Effector memory CD8-positive, alpha-beta T cell (primary cell): ENCODE measurements around the gene PSMB3.
A peak's percentile ranks its signal among the peaks of the same experiment; 100 is the strongest.

Experiments used
- ATAC-seq: fragments of 150-1000 bp; cut with Tn5 transposase; replicated peaks from 2 replicates; pipeline ENCODE4 v1.10.0; 2021; ENCODE audit warnings: mild to moderate bottlenecking, moderate library complexity
- DNase-seq, 3 experiments: peaks; one replicate each; pipeline ENCODE4 v3.0.0; 2021
- H3K27ac Mint-ChIP-seq, 2 donors: one replicate each; pipeline ENCODE4 v1.8.0; 2022; ENCODE audit warnings: mild to moderate bottlenecking in 2 of 2, mixed read lengths in 2 of 2, moderate library complexity in 2 of 2
- H3K27me3 Mint-ChIP-seq, 2 donors: one replicate each; pipeline ENCODE4 v1.8.0; 2022; ENCODE audit warnings: mixed read lengths in 2 of 2
- H3K36me3 Mint-ChIP-seq: one replicate; pipeline ENCODE4 v1.8.0; 2022; ENCODE audit warnings: mild to moderate bottlenecking, moderate library complexity, mixed read lengths; ENCODE audit not compliant: insufficient read depth
- H3K4me1 Mint-ChIP-seq, 2 donors: one replicate each; pipeline ENCODE4 v1.8.0; 2022; ENCODE audit warnings: low read depth in 2 of 2, mixed read lengths in 2 of 2
- H3K4me3 Mint-ChIP-seq, 2 donors: one replicate each; pipeline ENCODE4 v1.8.0; 2022; ENCODE audit warnings: mild to moderate bottlenecking in 2 of 2, mixed read lengths in 2 of 2, moderate library complexity in 2 of 2
- H3K9me3 Mint-ChIP-seq, 2 donors: one replicate each; pipeline ENCODE4 v1.8.0; 2022; ENCODE audit warnings: mixed read lengths in 2 of 2

PSMB3 gene

GRCh38 chr17:38733982-38734973 lies 18.3 kb upstream of the PSMB3 start:
- no peak overlapping the region for H3K4me3 Mint-ChIP-seq
- H3K36me3 Mint-ChIP-seq: peaks cover 13% of the 10 kb centered on the region
- H3K27ac Mint-ChIP-seq: peak overlapping the region; percentile 66 to 98
- DNase-seq (no peak), ATAC-seq (no peak)
- H3K4me1 Mint-ChIP-seq: peaks cover 41 to 48% of the 10 kb centered on the region in 2 donors
- no peaks in the 10 kb centered on the region for H3K9me3 Mint-ChIP-seq
- peaks cover 0 to 11% of the 10 kb centered on the region in 2 donors for H3K27me3 Mint-ChIP-seq

GRCh38 chr17:38735161-38735997 lies 17.2 kb upstream of the PSMB3 start:
- Mint-ChIP-seq H3K4me1 (peaks cover 38 to 44% of the 10 kb centered on the region in 2 donors), H3K9me3 (no peaks in the 10 kb centered on the region), H3K27me3 (peaks cover 0 to 21% of the 10 kb centered on the region in 2 donors), H3K27ac (peak overlapping the region in 1 of 2 donors; percentile 62), H3K36me3 (peaks cover 13% of the 10 kb centered on the region), H3K4me3 (no peak overlapping the region)
- DNase-seq (peak; percentile 69 to 73 (median 72)), ATAC-seq (peak; percentile 42)

GRCh38 chr17:38738007-38738662 lies 14.4 kb upstream of the PSMB3 start:
- Mint-ChIP-seq H3K4me1 (peaks cover 15 to 19% of the 10 kb centered on the region in 2 donors), H3K27ac (no peak overlapping the region), H3K27me3 (peaks cover 5 to 49% of the 10 kb centered on the region in 2 donors), H3K4me3 (no peak overlapping the region), H3K36me3 (peaks cover 11% of the 10 kb centered on the region), H3K9me3 (no peaks in the 10 kb centered on the region)
- no peak for DNase-seq
- no peak for ATAC-seq

GRCh38 chr17:38738686-38739085 lies 13.9 kb upstream of the PSMB3 start:
- Mint-ChIP-seq H3K27ac (no peak overlapping the region), H3K9me3 (no peaks in the 10 kb centered on the region), H3K36me3 (peaks cover 11% of the 10 kb centered on the region), H3K4me1 (peaks cover 9 to 18% of the 10 kb centered on the region in 2 donors), H3K27me3 (peaks cover 10 to 54% of the 10 kb centered on the region in 2 donors), H3K4me3 (no peak overlapping the region)
- DNase-seq (no peak), ATAC-seq (no peak)

- Mint-ChIP-seq H3K9me3 (no peaks in the 10 kb centered on the region), H3K27ac (no peak overlapping the region), H3K36me3 (peaks cover 11% of the 10 kb centered on the region), H3K4me1 (peaks cover 6 to 15% of the 10 kb centered on the region in 2 donors), H3K4me3 (no peak overlapping the region), H3K27me3 (peaks cover 16 to 61% of the 10 kb centered on the region in 2 donors)
- ATAC-seq (no peak), DNase-seq (no peak)
Measured at GRCh38 chr17:38739305-38739704, 13.2 kb upstream of the PSMB3 start.

GRCh38 chr17:38740044-38740443 lies 12.5 kb upstream of the PSMB3 start:
- peaks cover 7% of the 10 kb centered on the region for H3K36me3 Mint-ChIP-seq
- no peak for ATAC-seq
- H3K4me3 Mint-ChIP-seq: no peak overlapping the region
- peaks cover 24 to 68% of the 10 kb centered on the region in 2 donors for H3K27me3 Mint-ChIP-seq
- H3K9me3 Mint-ChIP-seq: no peaks in the 10 kb centered on the region
- DNase-seq: no peak
- H3K27ac Mint-ChIP-seq: no peak overlapping the region
- peaks cover 3 to 9% of the 10 kb centered on the region in 2 donors for H3K4me1 Mint-ChIP-seq

- Mint-ChIP-seq H3K27ac (no peak overlapping the region), H3K36me3 (peaks cover 7% of the 10 kb centered on the region), H3K4me1 (peaks cover 0 to 4% of the 10 kb centered on the region in 2 donors), H3K4me3 (no peak overlapping the region), H3K9me3 (no peaks in the 10 kb centered on the region), H3K27me3 (peaks cover 27 to 76% of the 10 kb centered on the region in 2 donors)
- DNase-seq (no peak), ATAC-seq (no peak)
Measured at GRCh38 chr17:38740806-38741205, 11.7 kb upstream of the PSMB3 start.

GRCh38 chr17:38741461-38741860 lies 11.1 kb upstream of the PSMB3 start:
- ATAC-seq: no peak
- Mint-ChIP-seq H3K4me1 (peaks cover 2 to 7% of the 10 kb centered on the region in 2 donors), H3K9me3 (no peaks in the 10 kb centered on the region), H3K27ac (no peak overlapping the region), H3K27me3 (peaks cover 34 to 82% of the 10 kb centered on the region in 2 donors), H3K36me3 (peaks cover 7% of the 10 kb centered on the region), H3K4me3 (no peak overlapping the region)
- DNase-seq: no peak

GRCh38 chr17:38741921-38742410 lies 10.6 kb upstream of the PSMB3 start:
- peaks cover 7% of the 10 kb centered on the region for H3K36me3 Mint-ChIP-seq

GRCh38 chr17:38742411-38743308 lies 9.9 kb upstream of the PSMB3 start:
- Mint-ChIP-seq H3K36me3 (peaks cover 7% of the 10 kb centered on the region), H3K4me1 (peaks cover 5 to 14% of the 10 kb centered on the region in 2 donors), H3K27ac (no peak overlapping the region), H3K4me3 (no peak overlapping the region), H3K9me3 (no peaks in the 10 kb centered on the region), H3K27me3 (peaks cover 40 to 94% of the 10 kb centered on the region in 2 donors)
- ATAC-seq (no peak), DNase-seq (no peak)

More at GRCh38 chr17:38741921-38742410, 10.6 kb upstream of the PSMB3 start:
- Mint-ChIP-seq H3K27ac (no peak overlapping the region), H3K9me3 (no peaks in the 10 kb centered on the region), H3K27me3 (peaks cover 39 to 87% of the 10 kb centered on the region in 2 donors), H3K4me1 (peaks cover 4 to 12% of the 10 kb centered on the region in 2 donors), H3K4me3 (no peak overlapping the region)
- DNase-seq (no peak), ATAC-seq (no peak)

GRCh38 chr17:38743556-38744171 lies 8.9 kb upstream of the PSMB3 start:
- Mint-ChIP-seq H3K36me3 (peaks cover 7% of the 10 kb centered on the region), H3K27me3 (peaks cover 40 to 94% of the 10 kb centered on the region in 2 donors), H3K4me1 (peaks cover 8 to 16% of the 10 kb centered on the region in 2 donors), H3K9me3 (no peaks in the 10 kb centered on the region), H3K4me3 (no peak overlapping the region), H3K27ac (no peak overlapping the region)
- DNase-seq: no peak
- ATAC-seq: no peak

GRCh38 chr17:38745545-38745944 lies 7.0 kb upstream of the PSMB3 start:
- H3K36me3 Mint-ChIP-seq: peaks cover 7% of the 10 kb centered on the region
- ATAC-seq (no peak), DNase-seq (no peak)
- peak overlapping the region in 1 of 2 donors; percentile 18 for H3K4me3 Mint-ChIP-seq
- peaks cover 52 to 90% of the 10 kb centered on the region in 2 donors for H3K27me3 Mint-ChIP-seq
- H3K4me1 Mint-ChIP-seq: peaks cover 10 to 27% of the 10 kb centered on the region in 2 donors
- H3K9me3 Mint-ChIP-seq: no peaks in the 10 kb centered on the region
- no peak overlapping the region for H3K27ac Mint-ChIP-seq
